ENCODE data around the gene UBE2D4. TPM values are rescaled to one million over a fixed set of nuclear protein-coding genes. Genes with fewer than 3 reads are reported as not detected.

The UBE2D4 gene
- total and polyA plus RNA-seq, 9 of the 15 experiments (the other 6 are each of a cell fraction or from before 2014, with no cell fraction given) = 3.3 to 16.2 (median 7.5) TPM

DNA sequence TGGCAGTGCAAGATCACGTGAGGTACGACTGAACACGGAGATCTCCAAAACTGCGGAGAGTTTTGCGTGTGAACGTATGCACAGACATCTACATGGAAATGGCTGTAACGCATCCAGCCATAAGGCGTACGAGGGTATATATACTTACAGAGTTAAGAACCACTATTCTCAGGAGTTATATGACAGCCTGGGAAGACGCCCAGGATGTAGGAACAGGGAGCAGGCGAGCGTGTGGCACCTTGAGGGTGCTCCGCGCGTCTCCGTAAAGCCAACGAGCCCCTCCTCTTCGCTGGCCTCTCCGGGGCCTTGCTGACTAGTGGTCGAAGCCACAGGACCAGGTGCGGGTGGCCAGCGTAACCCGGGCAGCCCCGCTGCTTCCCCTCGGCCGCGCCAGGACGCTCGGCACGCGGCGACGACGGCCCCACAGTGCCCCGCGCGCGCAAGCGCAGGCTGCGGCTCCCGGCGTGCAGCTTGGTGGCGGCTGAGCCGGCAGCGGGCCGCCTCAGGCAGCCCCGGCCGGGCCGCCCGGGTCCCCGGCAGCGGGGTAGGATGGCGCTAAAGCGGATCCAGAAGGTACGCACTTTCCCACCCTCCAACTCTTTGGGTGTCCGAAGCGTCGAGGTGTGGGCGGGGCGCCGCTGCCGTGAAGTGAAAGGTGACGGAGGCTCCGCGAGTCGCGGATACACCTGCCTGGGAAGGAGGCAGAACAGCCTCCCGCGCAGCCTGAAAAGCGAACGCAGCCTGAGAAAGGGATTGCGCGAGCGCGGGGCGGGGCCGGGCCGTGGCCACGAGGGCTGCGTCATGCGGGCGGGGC lies at the start of gene UBE2D4 (continued):
- TF ChIP-seq CHD7 (IDR thresholded peaks at IDR 0.05; ENCODE audit: low read depth, low read length) (no peak), ZBTB17 (CRISPR knock-in tag; IDR thresholded peaks at IDR 0.05) (peak; percentile 77; the same call in 1 of the 2 replicates), SOX6 (IDR thresholded peaks at IDR 0.05) (peak; percentile 32; the same call in 1 of the 2 replicates), CEBPG (CRISPR knock-in tag; IDR thresholded peaks at IDR 0.05) (peak; percentile 87), CEBPG (tag; conservative IDR thresholded peaks at IDR 0.05 in 1 of 2, IDR thresholded peaks at IDR 0.05 in 1 of 2) (peak in 1 of 2 experiments; percentile 79; a peak in 2 of 4 replicates), NR1H2 (CRISPR knock-in tag; IDR thresholded peaks at IDR 0.05) (peak; percentile 73; the same call in 1 of the 2 replicates), HLTF (IDR thresholded peaks at IDR 0.05) (no peak), BCOR (IDR thresholded peaks at IDR 0.05) (0 out of 2 replicates have a peak, but pooled peaks have one; percentile 27), ZNF79 (CRISPR knock-in tag; IDR thresholded peaks at IDR 0.05; ENCODE audit: low read depth) (no peak), ZBTB5 (IDR thresholded peaks at IDR 0.05) (no peak), ZNF12 (CRISPR knock-in tag; IDR thresholded peaks at IDR 0.05) (peak; percentile 77; the same call in 1 of the 2 replicates), RB1 (IDR thresholded peaks at IDR 0.05; ENCODE audit: low read depth) (peak; percentile 85)
- TF ChIP-seq, protein P1, sequence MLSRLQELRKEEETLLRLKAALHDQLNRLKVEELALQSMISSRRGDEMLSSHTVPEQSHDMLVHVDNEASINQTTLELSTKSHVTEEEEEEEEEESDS (CRISPR knock-in tag; IDR thresholded peaks at IDR 0.05) = no peak
- TF ChIP-seq, protein P2, sequence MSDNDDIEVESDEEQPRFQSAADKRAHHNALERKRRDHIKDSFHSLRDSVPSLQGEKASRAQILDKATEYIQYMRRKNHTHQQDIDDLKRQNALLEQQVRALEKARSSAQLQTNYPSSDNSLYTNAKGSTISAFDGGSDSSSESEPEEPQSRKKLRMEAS (CRISPR knock-in tag; IDR thresholded peaks at IDR 0.05) = peak; percentile 99
